GM12878 (cell line): ENCODE data around the gene ZNF667. TPM values are rescaled to one million over a fixed set of nuclear protein-coding genes. Genes with fewer than 3 reads are reported as not detected.
A peak's percentile ranks its signal among the peaks of the same experiment; 100 is the strongest.

Source experiments
- ATAC-seq: fragments of 200-7000 bp; cut with Tn5 transposase; 3 replicates; pipeline ENCODE4 v1.9.1; 2020; ENCODE audit warnings: mild to moderate bottlenecking, moderate library complexity
- BruUV-seq: library from RNA; stranded (reverse); fragments of 400-500 nt; replicated peaks from 2 replicates; lab custom pipeline; 2021; lab: Mats Ljungman, UMichigan
- CTCF ChIA-PET: fragments of 300-600 bp; sonication (Branson Sonifier 250); formaldehyde crosslinking; extraction: SDS; loops from one replicate; lab custom pipeline; 2021; ENCODE audit warnings: inconsistent platforms; lab: Yijun Ruan, JAX
- POLR2A ChIA-PET: fragments of 350-600 bp; formaldehyde crosslinking; extraction: SDS; loops from one replicate; lab custom pipeline; 2021; ENCODE audit warnings: inconsistent platforms; lab: Charles Lee
- RAD21 ChIA-PET: fragments of 300-600 bp; sonication (Branson Sonifier 250); formaldehyde crosslinking; loops from one replicate; lab custom pipeline; 2023; ENCODE audit warnings: antibody characterized with exemption; ENCODE audit not compliant: unreplicated experiment; lab: Charles Lee
- SMC1A ChIA-PET: fragments of 300-600 bp; sonication (Branson Sonifier 250); formaldehyde crosslinking; loops from one replicate; lab custom pipeline; 2023; ENCODE audit not compliant: unreplicated experiment, uncharacterized antibody; lab: Charles Lee
- DNase-seq: peaks from one replicate; pipeline ENCODE4 v3.0.0-alpha.2; 2011; ENCODE audit warnings: low read depth, low spot score
- FAIRE-seq: peaks from 3 replicates; lab custom pipeline; 2011; peaks lifted over from hg19 to GRCh38; lab: Jason Lieb, UNC
- H2AFZ ChIP-seq: 2 replicates; pipeline ENCODE4 v1.6.0; 2011; ENCODE audit warnings: low read depth, low read length, control low read depth; ENCODE audit not compliant: control insufficient read depth
- H3K27ac ChIP-seq: 2 replicates; pipeline ENCODE4 v1.5.1; 2011; ENCODE audit warnings: control low read depth; ENCODE audit not compliant: control insufficient read depth, insufficient read depth
- H3K27me3 ChIP-seq, 2 experiments: replicated peaks in 1 of 2; 2 replicates each; pipeline versions ENCODE4 v1.6.0 to v1.6.1; 2011; ENCODE audit warnings: low read length in 1 of 2; ENCODE audit not compliant: control insufficient read depth in 2 of 2, insufficient read depth in 2 of 2
- H3K36me3 ChIP-seq, 2 experiments: 2 replicates each; pipeline ENCODE4 v1.5.1; 2011; ENCODE audit warnings: low read length in 1 of 2; ENCODE audit not compliant: control insufficient read depth in 2 of 2, insufficient read depth in 2 of 2
- H3K4me1 ChIP-seq: 2 replicates; pipeline ENCODE4 v1.6.1; 2011; ENCODE audit warnings: mild to moderate bottlenecking, low read length, moderate library complexity, mixed read lengths; ENCODE audit not compliant: control insufficient read depth, insufficient read depth
- H3K4me2 ChIP-seq: 2 replicates; pipeline ENCODE4 v1.6.0; 2011; ENCODE audit warnings: control low read depth; ENCODE audit not compliant: control insufficient read depth, insufficient read depth
- H3K4me3 ChIP-seq: fragments of 200-600 bp; sonication (generic); 2 replicates; pipeline ENCODE4 v1.5.1; 2016
- H3K79me2 ChIP-seq: 2 replicates; pipeline ENCODE4 v1.6.0; 2011; ENCODE audit warnings: low read length; ENCODE audit not compliant: control insufficient read depth, insufficient read depth
- H3K9ac ChIP-seq: 2 replicates; pipeline ENCODE4 v1.8.0; 2011; ENCODE audit warnings: low read length, control low read depth, mixed read lengths; ENCODE audit not compliant: control insufficient read depth, insufficient read depth
- H3K9me3 ChIP-seq: replicated peaks from 3 replicates; pipeline ENCODE4 v1.5.1; 2011; ENCODE audit warnings: mild to moderate bottlenecking, low read length; ENCODE audit not compliant: control insufficient read depth, insufficient read depth
- H4K20me1 ChIP-seq: 2 replicates; pipeline ENCODE4 v1.6.0; 2011; ENCODE audit not compliant: control insufficient read depth, insufficient read depth
- BCL3 ChIP-seq: IDR thresholded peaks from 2 replicates; pipeline ENCODE4 v1.6.1; 2011; ENCODE audit warnings: borderline replicate concordance, low read depth, mild to moderate bottlenecking, moderate library complexity, low read length; ENCODE audit not compliant: insufficient read depth, poor library complexity, severe bottlenecking
- BRCA1 ChIP-seq: IDR thresholded peaks from 2 replicates; pipeline ENCODE4 v1.6.1; 2011; ENCODE audit warnings: low read depth, low read length, improper control_type of control experiment
- CEBPB ChIP-seq, 2 experiments: fragments of 150-350 bp in 1 of 2; IDR thresholded peaks; 2 replicates each; pipeline ENCODE4 v1.6.1; 2012 to 2014; ENCODE audit warnings: low read depth in 2 of 2, low read length in 2 of 2, borderline replicate concordance in 1 of 2, inconsistent platforms in 1 of 2
- HDGF ChIP-seq: fragments of 450-650 bp; IDR thresholded peaks from 2 replicates; pipeline ENCODE4 v1.6.1; 2016; ENCODE audit warnings: antibody characterized with exemption
- IRF3 ChIP-seq: fragments of 450-650 bp; IDR thresholded peaks from 2 replicates; pipeline ENCODE4 v1.6.1; 2014; ENCODE audit warnings: mild to moderate bottlenecking
- MEF2B ChIP-seq: fragments of 450-650 bp; IDR thresholded peaks from 2 replicates; pipeline ENCODE4 v1.6.1; 2018; ENCODE audit warnings: mild to moderate bottlenecking, moderate library complexity; ENCODE audit not compliant: partially characterized antibody, poor library complexity, severe bottlenecking
- MLLT1 ChIP-seq: fragments of 450-650 bp; IDR thresholded peaks from 2 replicates; pipeline ENCODE4 v1.6.1; 2016; ENCODE audit warnings: mild to moderate bottlenecking
- SIX5 ChIP-seq: IDR thresholded peaks from 2 replicates; pipeline ENCODE4 v1.6.1; 2011; ENCODE audit warnings: mild to moderate bottlenecking, low read depth, low read length, moderate library complexity; ENCODE audit not compliant: severe bottlenecking
- ZNF274 ChIP-seq: IDR thresholded peaks from one replicate; pipeline ENCODE4 v1.8.0; 2011; ENCODE audit not compliant: insufficient read length, insufficient read depth
- ZNF622 ChIP-seq: fragments of 450-650 bp; IDR thresholded peaks from 2 replicates; pipeline ENCODE4 v1.6.1; 2017; ENCODE audit warnings: mild to moderate bottlenecking, inconsistent platforms
- whole genome bisulfite sequencing: methylation state at CpG from one replicate; pipeline ENCODE4 v1.1.6; 2016; ENCODE audit warnings: low lambda C conversion rate; ENCODE audit not compliant: insufficient replicate concordance, insufficient coverage; ENCODE audit errors: missing lambda C conversion rate; 5-methylcytosine and 5-hydroxymethylcytosine counted together
- in situ Hi-C: fragments of 300-500 bp; cut with MboI; formaldehyde crosslinking; loops from 9 replicates; pipeline ENCODE4 v1.14.3; 2018; ENCODE audit warnings: mixed read lengths
- intact Hi-C: fragments of 100-400 bp; cut with micrococcal nuclease; formaldehyde crosslinking; loops from one replicate; pipeline ENCODE4 v1.14.2; 2022; ENCODE audit not compliant: unreplicated experiment
- polyA plus RNA-seq, 11 experiments: library from polyadenylated mRNA; depleted of rRNA in 4 of 11; unstranded in 6 of 11; stranded (reverse) in 5 of 11; fragments of >200 nt; fragmentation: Nextera tagmentation in 4 of 11; fragmentation: Illumina TruSeq in 1 of 11; extraction: Ambion mirVana in 4 of 11; extraction: Trizol in 1 of 11; gene quantifications; 1 replicate in 1 of 11; 2 replicates in 10 of 11; pipeline versions ENCODE4 v1.2.1 to v1.2.3, GENCODE V29; 2011 to 2016; ENCODE audit warnings: inconsistent platforms in 2 of 11, missing spikeins in 2 of 11, low read depth in 1 of 11
- total RNA-seq, 4 experiments: library from RNA; depleted of rRNA in 3 of 4; stranded (reverse); fragments of >200 nt in 3 of 4; fragmentation: Illumina TruSeq in 1 of 4; extraction: Trizol in 1 of 4; gene quantifications; 2 replicates each; pipeline versions ENCODE4 v1.2.1 to v1.2.3, GENCODE V29; 2013 to 2021
- TF ChIP-seq, protein P1 (sequence below): fragments of 450-650 bp; IDR thresholded peaks from 2 replicates; pipeline ENCODE4 v1.6.1; 2017; ENCODE audit warnings: low read depth, mild to moderate bottlenecking, moderate library complexity

Gene ZNF667
- total and polyA plus RNA-seq, 10 of the 15 experiments (the other 5 are each of a cell fraction or from before 2014, with no cell fraction given), result 0.10 TPM; not detected in 9

GRCh38 chr19:56441206-56441792 lies 35.8 kb downstream of the ZNF667 start:
- ATAC-seq (no peak), FAIRE-seq (no peak), DNase-seq (no peak)
- no peak overlapping the region for H3K9ac ChIP-seq
- 18% methylated on average over 8 of the region's 8 CpGs for WGBS
- H3K36me3 ChIP-seq, result no peaks in the 10 kb centered on the region
- peaks cover 2% of the 10 kb centered on the region; the same call in 2 of the 3 replicates for H3K9me3 ChIP-seq
- H3K27ac ChIP-seq, result no peak overlapping the region
- intact Hi-C loops (no loop called here), in situ Hi-C loops (no loop called here)
- no peaks in the 10 kb centered on the region for H4K20me1 ChIP-seq
- CTCF ChIA-PET, result no interaction called here
- H3K4me2 ChIP-seq, result no peak overlapping the region
- H3K4me1 ChIP-seq, result no peaks in the 10 kb centered on the region
- RAD21 ChIA-PET, result no interaction called here
- H3K27me3 ChIP-seq, result no peaks in the 10 kb centered on the region
- no TSS peak for BruUV-seq
- TF ChIP-seq CEBPB (IDR thresholded peaks at IDR 0.05; ENCODE audit: borderline replicate concordance in 1 of 2, low read depth in 2 of 2, low read length in 2 of 2) (no peak), ZNF622 (no peak), IRF3 (no peak), ZNF274 (peak; percentile 62)
- POLR2A ChIA-PET, result no interaction called here
- SMC1A ChIA-PET, result no interaction called here
- H2AFZ ChIP-seq, result no peak overlapping the region
- H3K79me2 ChIP-seq, result no peaks in the 10 kb centered on the region
- H3K4me3 ChIP-seq, result no peak overlapping the region

- FAIRE-seq, result no peak
- Histone ChIP-seq H3K27ac (no peak overlapping the region), H3K9ac (no peak overlapping the region), H3K9me3 (peaks cover 20% of the 10 kb centered on the region), H3K36me3 (no peaks in the 10 kb centered on the region), H3K79me2 (no peaks in the 10 kb centered on the region), H3K4me3 (no peak overlapping the region), H4K20me1 (no peaks in the 10 kb centered on the region), H2AFZ (no peak overlapping the region), H3K4me1 (no peaks in the 10 kb centered on the region), H3K27me3 (no peaks in the 10 kb centered on the region), H3K4me2 (no peak overlapping the region)
- intact Hi-C loops (no loop called here), in situ Hi-C loops (no loop called here)
- no peak for ATAC-seq
- SMC1A ChIA-PET, result no interaction called here
- CTCF ChIA-PET, result no interaction called here
- 50% methylated on average over 1 of the region's 1 CpG for WGBS
- no peak for DNase-seq
- POLR2A ChIA-PET, result no interaction called here
- no TSS peak for BruUV-seq
- RAD21 ChIA-PET, result no interaction called here
- no peak for TF ChIP-seq MLLT1
- no peak for TF ChIP-seq MEF2B
- TF ChIP-seq, protein P1, sequence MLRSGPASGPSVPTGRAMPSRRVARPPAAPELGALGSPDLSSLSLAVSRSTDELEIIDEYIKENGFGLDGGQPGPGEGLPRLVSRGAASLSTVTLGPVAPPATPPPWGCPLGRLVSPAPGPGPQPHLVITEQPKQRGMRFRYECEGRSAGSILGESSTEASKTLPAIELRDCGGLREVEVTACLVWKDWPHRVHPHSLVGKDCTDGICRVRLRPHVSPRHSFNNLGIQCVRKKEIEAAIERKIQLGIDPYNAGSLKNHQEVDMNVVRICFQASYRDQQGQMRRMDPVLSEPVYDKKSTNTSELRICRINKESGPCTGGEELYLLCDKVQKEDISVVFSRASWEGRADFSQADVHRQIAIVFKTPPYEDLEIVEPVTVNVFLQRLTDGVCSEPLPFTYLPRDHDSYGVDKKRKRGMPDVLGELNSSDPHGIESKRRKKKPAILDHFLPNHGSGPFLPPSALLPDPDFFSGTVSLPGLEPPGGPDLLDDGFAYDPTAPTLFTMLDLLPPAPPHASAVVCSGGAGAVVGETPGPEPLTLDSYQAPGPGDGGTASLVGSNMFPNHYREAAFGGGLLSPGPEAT, result no peak
- no peak for TF ChIP-seq BRCA1
- no peak for TF ChIP-seq SIX5
- TF ChIP-seq ZNF274, result peak; percentile 96
- no peak for TF ChIP-seq BCL3
- TF ChIP-seq HDGF, result no peak
Measured at GRCh38 chr19:56423985-56424353, 53.2 kb downstream of the ZNF667 start.
